ENCODE results near the gene TBC1D8. TPM values are rescaled to one million over a fixed set of nuclear protein-coding genes. Genes with fewer than 3 reads are reported as not detected.
A peak's percentile ranks its signal among the peaks of the same experiment; 100 is the strongest.
"Not testable (repeated sequence)": the region's sequence is repeated elsewhere in the genome, so short reads cannot be mapped to it uniquely, and the experiment has no call there.

Gene TBC1D8
- total and polyA plus RNA-seq, 4 experiments from 2014 or later: 0.15 to 2.4 (median 1.5) TPM

DNA sequence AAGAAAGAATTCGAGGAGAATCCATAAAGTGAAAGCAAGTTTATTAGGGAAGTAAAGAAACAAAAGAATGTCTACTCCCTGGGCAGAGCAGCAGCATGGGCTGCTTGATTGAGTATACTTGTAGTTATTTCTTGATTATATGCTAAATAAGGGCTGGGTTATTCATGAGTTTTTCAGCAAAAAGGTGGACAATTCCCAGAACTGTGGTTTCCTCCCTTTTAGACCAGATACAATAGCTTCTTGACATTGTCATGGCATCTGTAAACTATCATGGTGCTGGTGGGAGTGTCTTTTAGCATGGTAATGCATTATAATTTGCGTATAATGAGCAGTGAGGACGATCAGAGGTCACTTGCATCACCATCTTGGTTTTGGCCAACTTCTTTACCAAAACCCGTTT, 25.6 kb upstream of the TBC1D8 start:
- no peaks in the 10 kb centered on the region for H3K27me3 ChIP-seq (ENCODE audit: insufficient read depth, low read length)
- Mint-ChIP-seq H3K27me3 (peaks cover 0 to 1% of the 10 kb centered on the region in 2 donors), H3K36me3 (no peaks in the 10 kb centered on the region), H3K9me3 (peaks cover 0 to 14% (median 7%) of the 10 kb centered on the region in 8 donors), H3K4me3 (no peak overlapping the region), H3K4me1 (peaks cover 0 to 4% (median 2%) of the 10 kb centered on the region in 4 donors), H3K27ac (no peak overlapping the region)
- ChIA-PET CTCF (ENCODE audit: partially characterized antibody) (no interaction called here), POLR2A (ENCODE audit: partially characterized antibody) (no interaction called here)
- no peak overlapping the region for H3K4me3 ChIP-seq (ENCODE audit: low read length in 2 of 2)
- no peak for DNase-seq
- H3K9me3 ChIP-seq (ENCODE audit: control insufficient read depth in 1 of 2, low read length in 2 of 2): no peaks in the 10 kb centered on the region
- H3K4me1 ChIP-seq (ENCODE audit: insufficient read depth, low read length): no peaks in the 10 kb centered on the region
- H3K27ac ChIP-seq (ENCODE audit: low read depth, low read length): no peak overlapping the region
- no peaks in the 10 kb centered on the region for H3K36me3 ChIP-seq (ENCODE audit: insufficient read depth, low read length)
- intact Hi-C loops (cut with micrococcal nuclease): no loop called here

GRCh38 chr2:101175991-101176390, 24.8 kb upstream of the TBC1D8 start:
- peaks cover 0 to 4% (median 2%) of the 10 kb centered on the region in 4 donors for H3K4me1 Mint-ChIP-seq
- Histone ChIP-seq H3K27ac (ENCODE audit: low read depth, low read length) (no peak overlapping the region), H3K36me3 (ENCODE audit: insufficient read depth, low read length) (no peaks in the 10 kb centered on the region), H3K9me3 (ENCODE audit: control insufficient read depth in 1 of 2, low read length in 2 of 2) (no peaks in the 10 kb centered on the region), H3K4me1 (ENCODE audit: insufficient read depth, low read length) (no peaks in the 10 kb centered on the region), H3K27me3 (ENCODE audit: insufficient read depth, low read length) (no peaks in the 10 kb centered on the region), H3K4me3 (ENCODE audit: low read length in 2 of 2) (no peak overlapping the region)
- POLR2A ChIA-PET (ENCODE audit: partially characterized antibody): no interaction called here
- H3K4me3 Mint-ChIP-seq: no peak overlapping the region
- peaks cover 0 to 16% (median 8%) of the 10 kb centered on the region in 8 donors for H3K9me3 Mint-ChIP-seq
- no peak overlapping the region for H3K27ac Mint-ChIP-seq
- no peaks in the 10 kb centered on the region for H3K36me3 Mint-ChIP-seq
- intact Hi-C loops (cut with micrococcal nuclease): no loop called here
- CTCF ChIA-PET (ENCODE audit: partially characterized antibody): no interaction called here
- peaks cover 0 to 1% of the 10 kb centered on the region in 2 donors for H3K27me3 Mint-ChIP-seq
- no peak for DNase-seq

- intact Hi-C loops (cut with micrococcal nuclease): no loop called here
- no peaks in the 10 kb centered on the region for H3K4me1 ChIP-seq (ENCODE audit: insufficient read depth, low read length)
- no peaks in the 10 kb centered on the region for H3K9me3 ChIP-seq (ENCODE audit: control insufficient read depth in 1 of 2, low read length in 2 of 2)
- ChIA-PET CTCF (ENCODE audit: partially characterized antibody) (no interaction called here), POLR2A (ENCODE audit: partially characterized antibody) (no interaction called here)
- no peaks in the 10 kb centered on the region for H3K36me3 ChIP-seq (ENCODE audit: insufficient read depth, low read length)
- no peaks in the 10 kb centered on the region for H3K27me3 ChIP-seq (ENCODE audit: insufficient read depth, low read length)
- Mint-ChIP-seq H3K4me3 (peak overlapping the region in 1 of 8 donors; percentile 20), H3K27me3 (peaks cover 0 to 1% of the 10 kb centered on the region in 2 donors), H3K4me1 (peaks cover 0 to 4% (median 2%) of the 10 kb centered on the region in 4 donors), H3K9me3 (peaks cover 0 to 27% (median 12%) of the 10 kb centered on the region in 8 donors), H3K36me3 (peaks cover 0 to under 1% of the 10 kb centered on the region in 2 donors), H3K27ac (peak overlapping the region in 5 of 7 donors; percentile 3 to 53 (median 49))
- no peak overlapping the region for H3K27ac ChIP-seq (ENCODE audit: low read depth, low read length)
- H3K4me3 ChIP-seq (ENCODE audit: low read length in 2 of 2): no peak overlapping the region
- DNase-seq: no peak
These were observed 22.6 kb upstream of the TBC1D8 start for GRCh38 chr2:101173707-101174295.

- DNase-seq; H3K27ac ChIP-seq (ENCODE audit: low read depth, low read length); H3K9me3 ChIP-seq (ENCODE audit: control insufficient read depth in 1 of 2, low read length in 2 of 2); H3K4me3 Mint-ChIP-seq; H3K4me1 ChIP-seq (ENCODE audit: insufficient read depth, low read length); H3K27me3 Mint-ChIP-seq; CTCF ChIA-PET (ENCODE audit: partially characterized antibody); H3K27me3 ChIP-seq (ENCODE audit: insufficient read depth, low read length); H3K4me1 Mint-ChIP-seq; intact Hi-C loops (cut with micrococcal nuclease); H3K4me3 ChIP-seq (ENCODE audit: low read length in 2 of 2); H3K36me3 ChIP-seq (ENCODE audit: insufficient read depth, low read length); POLR2A ChIA-PET (ENCODE audit: partially characterized antibody); H3K27ac Mint-ChIP-seq: not testable (repeated sequence)
- peaks cover 0 to 47% (median 22%) of the 10 kb centered on the region in 8 donors for H3K9me3 Mint-ChIP-seq
- H3K36me3 Mint-ChIP-seq: peaks cover 0 to 14% of the 10 kb centered on the region in 2 donors
These were observed 18.6 kb upstream of the TBC1D8 start for GRCh38 chr2:101169822-101170221.

DNA sequence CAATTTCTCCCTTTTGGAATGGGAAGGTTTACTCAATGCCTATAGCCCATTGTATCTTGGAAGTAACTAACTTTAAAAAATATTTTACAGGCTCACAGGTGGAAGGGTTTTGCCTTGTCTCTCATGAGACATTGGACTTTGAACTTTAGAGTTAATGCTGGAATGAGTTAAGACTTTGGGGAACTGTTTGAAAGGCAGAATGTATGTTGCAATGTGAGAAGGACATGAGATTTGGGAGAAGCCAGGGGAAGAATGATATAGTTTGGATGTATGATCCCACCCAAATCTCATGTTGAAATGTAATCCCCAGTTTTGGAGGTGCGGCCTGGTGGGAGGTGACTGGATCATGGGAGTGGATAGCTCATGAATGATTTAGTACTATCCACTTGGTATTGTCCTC, 17.5 kb upstream of the TBC1D8 start:
- Mint-ChIP-seq H3K27ac (no peak overlapping the region), H3K27me3 (no peaks in the 10 kb centered on the region), H3K36me3 (peaks cover 0 to 14% of the 10 kb centered on the region in 2 donors), H3K4me1 (peaks cover 0 to under 1% (median under 1%) of the 10 kb centered on the region in 4 donors), H3K4me3 (no peak overlapping the region), H3K9me3 (peaks cover 0 to 43% (median 22%) of the 10 kb centered on the region in 8 donors)
- intact Hi-C loops (cut with micrococcal nuclease): no loop called here
- Histone ChIP-seq H3K4me3 (ENCODE audit: low read length in 2 of 2) (no peak overlapping the region), H3K27ac (ENCODE audit: low read depth, low read length) (no peak overlapping the region), H3K9me3 (ENCODE audit: control insufficient read depth in 1 of 2, low read length in 2 of 2) (peaks cover 0 to 6% of the 10 kb centered on the region in 2 donors), H3K36me3 (ENCODE audit: insufficient read depth, low read length) (no peaks in the 10 kb centered on the region), H3K27me3 (ENCODE audit: insufficient read depth, low read length) (no peaks in the 10 kb centered on the region), H3K4me1 (ENCODE audit: insufficient read depth, low read length) (no peaks in the 10 kb centered on the region)
- CTCF ChIA-PET (ENCODE audit: partially characterized antibody): no interaction called here
- POLR2A ChIA-PET (ENCODE audit: partially characterized antibody): no interaction called here
- DNase-seq: no peak

- peaks cover 0 to 39% (median 18%) of the 10 kb centered on the region in 8 donors for H3K9me3 Mint-ChIP-seq
These were observed 16.4 kb upstream of the TBC1D8 start for GRCh38 chr2:101167532-101167931.

GRCh38 chr2:101164021-101164420, 12.8 kb upstream of the TBC1D8 start:
- ChIA-PET POLR2A (ENCODE audit: partially characterized antibody) (no interaction called here), CTCF (ENCODE audit: partially characterized antibody) (no interaction called here)
- H3K4me3 Mint-ChIP-seq: no peak overlapping the region
- Histone ChIP-seq H3K27me3 (ENCODE audit: insufficient read depth, low read length) (no peaks in the 10 kb centered on the region), H3K4me1 (ENCODE audit: insufficient read depth, low read length) (no peaks in the 10 kb centered on the region), H3K36me3 (ENCODE audit: insufficient read depth, low read length) (no peaks in the 10 kb centered on the region), H3K27ac (ENCODE audit: low read depth, low read length) (no peak overlapping the region), H3K4me3 (ENCODE audit: low read length in 2 of 2) (no peak overlapping the region), H3K9me3 (ENCODE audit: control insufficient read depth in 1 of 2, low read length in 2 of 2) (peaks cover 0 to 6% of the 10 kb centered on the region in 2 donors)
- no peaks in the 10 kb centered on the region for H3K27me3 Mint-ChIP-seq
- H3K27ac Mint-ChIP-seq: peak overlapping the region in 1 of 7 donors; percentile 26
- H3K9me3 Mint-ChIP-seq: peaks cover 0 to 22% (median 11%) of the 10 kb centered on the region in 8 donors
- H3K36me3 Mint-ChIP-seq: peaks cover 0 to 14% of the 10 kb centered on the region in 2 donors
- H3K4me1 Mint-ChIP-seq: no peaks in the 10 kb centered on the region
- DNase-seq: no peak
- intact Hi-C loops (cut with micrococcal nuclease): no loop called here

More at GRCh38 chr2:101167532-101167931, 16.4 kb upstream of the TBC1D8 start:
- H3K9me3 ChIP-seq (ENCODE audit: control insufficient read depth in 1 of 2, low read length in 2 of 2); intact Hi-C loops (cut with micrococcal nuclease); H3K4me1 ChIP-seq (ENCODE audit: insufficient read depth, low read length); H3K4me3 ChIP-seq (ENCODE audit: low read length in 2 of 2); DNase-seq; H3K4me3 Mint-ChIP-seq; H3K27me3 ChIP-seq (ENCODE audit: insufficient read depth, low read length); H3K36me3 ChIP-seq (ENCODE audit: insufficient read depth, low read length); POLR2A ChIA-PET (ENCODE audit: partially characterized antibody); CTCF ChIA-PET (ENCODE audit: partially characterized antibody); H3K4me1 Mint-ChIP-seq; H3K27me3 Mint-ChIP-seq; H3K27ac ChIP-seq (ENCODE audit: low read depth, low read length): not testable (repeated sequence)
- Mint-ChIP-seq H3K36me3 (peaks cover 0 to 14% of the 10 kb centered on the region in 2 donors), H3K27ac (peak overlapping the region in 1 of 7 donors; percentile 3)

All from CD4-positive, alpha-beta memory T cell (primary cell).